OCI-LY1 (cell line): Measurements from ENCODE around the gene COL20A1.

Source experiments
- H2AFZ ChIP-seq: fragments of 200-600 bp; sonication (generic), shearing (Covaris generic); 2 replicates; pipeline ENCODE4 v1.6.0; 2014; ENCODE audit warnings: antibody characterized with exemption, mild to moderate bottlenecking, low read length
- H3F3A ChIP-seq: fragments of 200-600 bp; sonication (generic), shearing (Covaris generic); 2 replicates; pipeline ENCODE4 v1.6.0; 2014; ENCODE audit warnings: mild to moderate bottlenecking, antibody characterized with exemption, low read length, moderate library complexity; ENCODE audit not compliant: insufficient read depth
- H3K27ac ChIP-seq: fragments of 200-600 bp; sonication (generic); 2 replicates; pipeline ENCODE4 v1.5.1; 2014; ENCODE audit warnings: low read length, mixed run types, mild to moderate bottlenecking, low read depth; ENCODE audit not compliant: poor library complexity, severe bottlenecking
- H3K27me3 ChIP-seq: fragments of 200-600 bp; sonication (generic); 2 replicates; pipeline ENCODE4 v1.6.0; 2014; ENCODE audit warnings: antibody characterized with exemption, mild to moderate bottlenecking, low read length, moderate library complexity; ENCODE audit not compliant: insufficient read depth
- H3K36me3 ChIP-seq: fragments of 200-600 bp; sonication (generic); 2 replicates; pipeline ENCODE4 v1.6.1; 2014; ENCODE audit warnings: mild to moderate bottlenecking, antibody characterized with exemption, low read length, moderate library complexity, mixed read lengths; ENCODE audit not compliant: insufficient read depth
- H3K4me1 ChIP-seq: fragments of 200-600 bp; sonication (generic); 2 replicates; pipeline ENCODE4 v1.5.1; 2014; ENCODE audit warnings: mild to moderate bottlenecking, low read length, moderate library complexity; ENCODE audit not compliant: insufficient read depth, severe bottlenecking
- H3K4me2 ChIP-seq: fragments of 200-600 bp; sonication (generic), shearing (Covaris generic); 2 replicates; pipeline ENCODE4 v1.6.1; 2014; ENCODE audit warnings: low read length
- H3K4me3 ChIP-seq: fragments of 200-600 bp; sonication (generic); 2 replicates; pipeline ENCODE4 v1.5.1; 2014; ENCODE audit warnings: low read length, low read depth, mild to moderate bottlenecking, mixed read lengths; ENCODE audit not compliant: poor library complexity, severe bottlenecking
- H3K79me2 ChIP-seq: fragments of 200-600 bp; shearing (Covaris generic); 2 replicates; pipeline ENCODE4 v1.6.1; 2016; ENCODE audit warnings: mixed run types, low read length, mixed read lengths; ENCODE audit not compliant: insufficient read depth
- H3K9ac ChIP-seq: fragments of 200-600 bp; sonication (generic), shearing (Covaris generic); 2 replicates; pipeline ENCODE4 v1.6.1; 2014; ENCODE audit warnings: mild to moderate bottlenecking, low read length, mixed read lengths
- H3K9me2 ChIP-seq: fragments of 200-600 bp; sonication (generic), shearing (Covaris generic); 2 replicates; pipeline ENCODE4 v1.6.1; 2014; ENCODE audit warnings: low read depth, mild to moderate bottlenecking, low read length, mixed read lengths
- H3K9me3 ChIP-seq: fragments of 200-600 bp; shearing (Covaris generic); 2 replicates; pipeline ENCODE4 v1.6.1; 2014; ENCODE audit warnings: low read length, mixed read lengths
- H4K20me1 ChIP-seq: fragments of 200-600 bp; sonication (generic), shearing (Covaris generic); 2 replicates; pipeline ENCODE4 v1.6.0; 2016; ENCODE audit warnings: mild to moderate bottlenecking, low read length; ENCODE audit not compliant: insufficient read depth
- CTCF ChIP-seq: fragments of 200-600 bp; sonication (generic), shearing (Covaris generic); IDR thresholded peaks from 2 replicates; pipeline ENCODE4 v1.5.1; 2017; ENCODE audit warnings: mild to moderate bottlenecking, antibody characterized with exemption, low read length, moderate library complexity, mixed read lengths
- EZH2 ChIP-seq: fragments of 200-600 bp; sonication (generic), shearing (Covaris generic); IDR thresholded peaks from 2 replicates; pipeline ENCODE4 v1.8.0; 2017; ENCODE audit warnings: borderline replicate concordance, mixed run types, mild to moderate bottlenecking, antibody characterized with exemption, low read length, moderate library complexity, mixed read lengths

The COL20A1 gene

GRCh38 chr20:63257629-63258028 lies 35.4 kb upstream of the COL20A1 start:
- Histone ChIP-seq H3K4me1 (no peaks in the 10 kb centered on the region), H3K27me3 (no peaks in the 10 kb centered on the region), H3K36me3 (no peaks in the 10 kb centered on the region), H3K9me2 (no peaks in the 10 kb centered on the region), H3F3A (no peaks in the 10 kb centered on the region), H3K4me2 (no peak overlapping the region), H4K20me1 (no peaks in the 10 kb centered on the region), H2AFZ (no peak overlapping the region), H3K79me2 (no peaks in the 10 kb centered on the region), H3K9me3 (no peaks in the 10 kb centered on the region), H3K9ac (no peak overlapping the region), H3K4me3 (no peak overlapping the region), H3K27ac (no peak overlapping the region)
- no peak for TF ChIP-seq EZH2
- TF ChIP-seq CTCF = no peak

- no peaks in the 10 kb centered on the region for H4K20me1 ChIP-seq
These were observed 34.2 kb upstream of the COL20A1 start for GRCh38 chr20:63258781-63259180.

GRCh38 chr20:63259734-63260460 lies 33.1 kb upstream of the COL20A1 start:
- Histone ChIP-seq H3K4me3 (no peak overlapping the region), H3K79me2 (no peaks in the 10 kb centered on the region), H3K9ac (no peak overlapping the region), H2AFZ (no peak overlapping the region), H3K4me2 (no peak overlapping the region), H3K27ac (no peak overlapping the region), H3K4me1 (no peaks in the 10 kb centered on the region), H3K9me3 (no peaks in the 10 kb centered on the region), H3K9me2 (no peaks in the 10 kb centered on the region), H3F3A (no peaks in the 10 kb centered on the region), H4K20me1 (no peaks in the 10 kb centered on the region), H3K36me3 (no peaks in the 10 kb centered on the region), H3K27me3 (0 out of 2 replicates have a peak, but pooled peaks cover 4% of the 10 kb centered on the region)
- TF ChIP-seq CTCF = no peak
- TF ChIP-seq EZH2 = no peak

More at GRCh38 chr20:63258781-63259180, 34.2 kb upstream of the COL20A1 start:
- H3K4me2 ChIP-seq = no peak overlapping the region
- H3K27ac ChIP-seq = no peak overlapping the region
- no peaks in the 10 kb centered on the region for H3K36me3 ChIP-seq
- no peaks in the 10 kb centered on the region for H3K9me3 ChIP-seq
- TF ChIP-seq EZH2 (no peak), CTCF (no peak)
- H2AFZ ChIP-seq = no peak overlapping the region
- H3F3A ChIP-seq = no peaks in the 10 kb centered on the region
- H3K9me2 ChIP-seq = no peaks in the 10 kb centered on the region
- H3K27me3 ChIP-seq = 0 out of 2 replicates have a peak, but pooled peaks cover 4% of the 10 kb centered on the region
- no peaks in the 10 kb centered on the region for H3K79me2 ChIP-seq
- no peaks in the 10 kb centered on the region for H3K4me1 ChIP-seq
- H3K4me3 ChIP-seq = no peak overlapping the region
- H3K9ac ChIP-seq = no peak overlapping the region
